NB4 (cell line): ENCODE results near the gene FKBP5.

Experiments used
- DNase-seq: peaks from one replicate; pipeline ENCODE4 v3.0.0; 2010; ENCODE audit warnings: low read depth
- H3K4me3 ChIP-seq: one replicate; pipeline ENCODE4 v1.5.1; 2011; ENCODE audit warnings: mild to moderate bottlenecking, low read depth, low read length, moderate library complexity
- MYC ChIP-seq: IDR thresholded peaks from 2 replicates; pipeline ENCODE4 v1.6.1; 2011; ENCODE audit warnings: low read depth, low read length
- POLR2A ChIP-seq: IDR thresholded peaks from 2 replicates; pipeline ENCODE4 v1.6.1; 2011; ENCODE audit warnings: mild to moderate bottlenecking; ENCODE audit not compliant: insufficient read length; ENCODE audit errors: extremely low read depth
- TF ChIP-seq, protein P1 (sequence below): IDR thresholded peaks from 2 replicates; pipeline ENCODE4 v1.6.1; 2011; ENCODE audit warnings: low read depth, low read length
- TF ChIP-seq, protein P2 (sequence below): IDR thresholded peaks from one replicate; pipeline ENCODE4 v1.5.1; 2012; ENCODE audit warnings: low read depth, low read length

Gene FKBP5

DNA sequence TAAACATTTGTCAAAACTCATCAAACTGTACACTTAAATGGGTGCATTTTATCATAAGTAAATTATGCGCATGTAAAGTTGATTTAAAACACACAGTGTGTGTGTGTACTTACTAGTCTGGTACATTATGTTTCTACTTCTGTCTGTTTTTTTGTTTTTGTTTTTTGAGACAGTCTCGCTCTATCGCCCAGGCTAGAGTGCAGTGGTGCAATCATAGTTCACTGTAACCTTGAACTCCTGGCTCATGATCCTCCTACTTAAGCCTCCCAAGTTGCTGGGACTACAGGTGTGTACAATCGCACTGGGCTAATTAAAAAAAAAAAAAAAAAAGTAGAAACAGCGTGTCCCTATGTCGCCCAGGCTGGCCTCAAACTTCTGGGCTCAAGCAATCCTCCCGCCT, 23.0 kb upstream of the FKBP5 start:
- TF ChIP-seq, protein P1, sequence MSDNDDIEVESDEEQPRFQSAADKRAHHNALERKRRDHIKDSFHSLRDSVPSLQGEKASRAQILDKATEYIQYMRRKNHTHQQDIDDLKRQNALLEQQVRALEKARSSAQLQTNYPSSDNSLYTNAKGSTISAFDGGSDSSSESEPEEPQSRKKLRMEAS: no peak
- TF ChIP-seq POLR2A: no peak
- TF ChIP-seq, protein P2, sequence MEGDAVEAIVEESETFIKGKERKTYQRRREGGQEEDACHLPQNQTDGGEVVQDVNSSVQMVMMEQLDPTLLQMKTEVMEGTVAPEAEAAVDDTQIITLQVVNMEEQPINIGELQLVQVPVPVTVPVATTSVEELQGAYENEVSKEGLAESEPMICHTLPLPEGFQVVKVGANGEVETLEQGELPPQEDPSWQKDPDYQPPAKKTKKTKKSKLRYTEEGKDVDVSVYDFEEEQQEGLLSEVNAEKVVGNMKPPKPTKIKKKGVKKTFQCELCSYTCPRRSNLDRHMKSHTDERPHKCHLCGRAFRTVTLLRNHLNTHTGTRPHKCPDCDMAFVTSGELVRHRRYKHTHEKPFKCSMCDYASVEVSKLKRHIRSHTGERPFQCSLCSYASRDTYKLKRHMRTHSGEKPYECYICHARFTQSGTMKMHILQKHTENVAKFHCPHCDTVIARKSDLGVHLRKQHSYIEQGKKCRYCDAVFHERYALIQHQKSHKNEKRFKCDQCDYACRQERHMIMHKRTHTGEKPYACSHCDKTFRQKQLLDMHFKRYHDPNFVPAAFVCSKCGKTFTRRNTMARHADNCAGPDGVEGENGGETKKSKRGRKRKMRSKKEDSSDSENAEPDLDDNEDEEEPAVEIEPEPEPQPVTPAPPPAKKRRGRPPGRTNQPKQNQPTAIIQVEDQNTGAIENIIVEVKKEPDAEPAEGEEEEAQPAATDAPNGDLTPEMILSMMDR: no peak
- no peak for TF ChIP-seq MYC
- DNase-seq: no peak
- no peak overlapping the region for H3K4me3 ChIP-seq

DNA sequence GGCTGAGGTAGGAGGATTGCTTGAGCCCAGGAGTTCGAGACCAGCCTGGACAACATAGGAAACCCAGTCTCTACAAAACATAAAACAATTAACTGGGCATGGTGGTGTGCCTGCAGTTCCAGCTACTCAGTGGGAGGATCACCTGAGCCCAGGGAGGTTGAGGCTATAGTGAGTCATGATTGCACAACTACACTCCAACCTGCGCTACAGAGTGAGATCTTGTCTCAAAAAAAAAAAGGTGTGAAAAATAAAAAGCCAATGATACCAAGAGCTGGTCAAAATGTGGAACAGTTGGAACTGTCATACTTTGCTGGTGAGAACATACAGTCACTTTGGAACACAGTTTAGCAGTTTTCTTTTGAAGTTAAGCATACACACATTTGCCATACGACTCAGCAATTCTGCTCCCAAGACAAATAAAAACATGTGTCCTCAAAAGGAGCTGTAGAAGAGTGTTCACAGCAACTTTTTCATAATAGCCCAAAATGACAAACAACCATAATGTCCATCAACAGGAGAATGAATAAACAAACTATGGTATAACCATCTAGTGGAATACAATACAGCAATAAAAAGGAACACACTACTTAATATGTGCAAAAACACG, 21.6 kb upstream of the FKBP5 start:
- TF ChIP-seq MYC (no peak), POLR2A (no peak)
- TF ChIP-seq, protein P2: no peak
- TF ChIP-seq, protein P1: no peak

DNA sequence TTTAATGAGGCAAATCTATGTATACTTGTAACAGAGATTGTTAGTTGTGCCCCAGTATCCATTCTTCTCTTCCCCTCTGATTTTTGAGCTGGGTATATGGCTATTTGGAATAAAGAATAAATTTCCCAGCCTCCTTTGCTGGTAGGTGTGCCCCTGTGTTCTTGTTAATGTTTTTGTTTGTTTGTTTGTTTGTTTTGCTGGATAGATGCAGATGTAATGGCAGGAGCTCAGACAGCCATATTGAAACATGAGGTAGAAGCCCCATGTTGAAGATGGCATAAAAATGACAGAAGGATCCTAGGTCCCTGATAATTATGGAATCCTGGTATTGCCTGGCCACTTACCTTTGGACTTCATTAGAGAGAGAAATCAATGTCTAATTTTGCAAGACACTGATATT, 19.9 kb upstream of the FKBP5 start:
- TF ChIP-seq POLR2A (no peak), MYC (no peak)
- TF ChIP-seq, protein P2: no peak
- TF ChIP-seq, protein P1: no peak

More for the DNA sequence above, 21.6 kb upstream of the FKBP5 start:
- H3K4me3 ChIP-seq: no peak overlapping the region
- DNase-seq: peak; percentile 47

DNA sequence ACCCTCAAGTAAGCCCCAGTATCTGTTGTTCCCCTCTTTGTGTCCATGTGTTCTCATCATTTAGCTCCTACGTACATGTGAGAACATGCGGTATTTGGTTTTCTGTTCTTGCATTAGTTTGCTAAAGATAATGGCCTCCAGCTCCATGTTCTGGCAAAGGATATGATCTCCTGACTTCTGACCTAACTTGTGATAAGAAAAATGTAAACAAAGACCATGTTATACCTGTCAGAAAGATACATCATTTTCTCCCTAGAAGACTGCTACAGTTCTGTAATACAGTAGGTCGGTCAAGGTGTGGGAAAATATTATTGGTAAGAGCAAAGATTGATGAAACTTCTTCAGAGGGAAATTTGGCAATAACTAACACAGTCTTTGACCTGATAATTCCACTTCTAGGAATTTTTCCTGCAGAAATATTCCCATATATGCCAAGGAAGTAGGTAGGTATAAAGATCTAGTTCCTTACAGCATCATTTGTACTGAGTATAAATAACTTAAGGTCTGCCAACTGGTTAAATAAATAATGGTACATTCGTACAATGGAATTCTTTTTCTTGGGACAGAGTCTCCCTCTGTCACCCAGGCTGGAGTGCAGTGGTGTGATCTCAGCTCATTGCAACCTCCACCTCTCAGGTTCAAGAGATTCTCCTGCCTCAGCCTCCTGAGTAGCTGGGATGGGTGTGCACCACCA, 19.1 kb upstream of the FKBP5 start:
- no peak for DNase-seq
- no peak overlapping the region for H3K4me3 ChIP-seq
- no peak for TF ChIP-seq POLR2A
- TF ChIP-seq MYC: no peak
- TF ChIP-seq, protein P2: no peak
- TF ChIP-seq, protein P1: no peak

More for the DNA sequence above, 19.9 kb upstream of the FKBP5 start:
- DNase-seq: no peak
- H3K4me3 ChIP-seq: no peak overlapping the region

DNA sequence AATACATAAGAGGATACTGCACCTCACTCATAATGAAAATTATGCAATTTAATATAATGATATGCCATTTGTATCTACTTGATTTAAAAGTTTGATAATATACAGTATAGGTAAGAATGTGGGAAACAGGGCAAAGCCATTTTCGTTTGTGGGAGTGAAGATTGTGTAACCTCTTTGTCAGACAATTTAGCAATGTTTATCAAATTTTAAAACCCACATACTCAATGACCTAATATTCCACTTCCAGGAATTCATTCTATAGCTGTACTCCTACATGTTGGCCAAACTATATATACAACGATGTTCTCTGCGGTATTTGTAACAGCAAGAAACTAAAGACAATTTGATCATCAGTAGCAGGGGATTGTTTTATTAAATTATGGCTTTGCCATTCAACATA, 17.8 kb upstream of the FKBP5 start:
- DNase-seq: peak; percentile 88
- no peak overlapping the region for H3K4me3 ChIP-seq
- TF ChIP-seq POLR2A: no peak
- TF ChIP-seq, protein P1: no peak
- TF ChIP-seq, protein P2: no peak
- no peak for TF ChIP-seq MYC
